OCI-M1 (cell line): ENCODE measurements around the gene XRN2.
A peak's percentile ranks its signal among the peaks of the same experiment; 100 is the strongest.

Source experiments
- DNase-seq: peaks from one replicate; lab custom pipeline; 2025; lab: John Stamatoyannopoulos, UW

XRN2 gene

GRCh38 chr20:21294755-21295154 lies 8.4 kb upstream of the XRN2 start:
- DNase-seq: no peak

DNA sequence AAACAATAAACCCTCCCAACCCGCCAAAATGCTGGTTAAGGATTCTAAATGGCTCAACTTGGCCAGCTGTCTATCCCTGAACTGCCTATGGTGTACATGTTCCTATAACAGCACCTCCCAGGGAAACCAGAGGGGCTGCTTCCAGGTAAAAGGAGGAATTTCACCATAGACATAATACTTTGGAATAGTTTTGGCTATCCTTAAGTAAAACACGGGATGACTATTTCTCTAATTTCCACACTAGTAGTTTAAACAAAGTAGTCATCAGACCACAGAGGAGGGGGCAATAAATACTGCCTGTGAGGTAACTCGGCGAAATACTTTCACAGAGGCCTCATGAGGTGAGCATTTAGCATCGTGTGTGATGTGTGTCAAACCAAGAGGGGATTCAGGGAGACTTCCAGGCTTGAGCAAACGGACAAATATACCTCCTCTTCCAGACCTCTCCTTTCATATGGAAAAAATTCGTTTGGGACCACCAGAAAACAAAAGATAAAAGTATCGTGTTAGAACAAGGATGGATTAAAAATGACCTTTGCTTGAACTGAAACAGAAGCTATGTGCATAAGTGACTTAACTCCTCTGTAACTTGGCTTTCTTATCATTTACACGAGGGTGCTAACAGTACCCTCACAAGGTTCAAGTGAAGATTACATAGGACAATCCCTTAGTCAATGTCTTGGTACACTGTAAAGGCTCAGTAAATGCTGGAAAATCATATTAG lies 1.0 kb upstream of the XRN2 start:
- peak; percentile 55 for DNase-seq

GRCh38 chr20:21302664-21303060 lies 469 bp upstream of the XRN2 start:
- DNase-seq: no peak

DNA sequence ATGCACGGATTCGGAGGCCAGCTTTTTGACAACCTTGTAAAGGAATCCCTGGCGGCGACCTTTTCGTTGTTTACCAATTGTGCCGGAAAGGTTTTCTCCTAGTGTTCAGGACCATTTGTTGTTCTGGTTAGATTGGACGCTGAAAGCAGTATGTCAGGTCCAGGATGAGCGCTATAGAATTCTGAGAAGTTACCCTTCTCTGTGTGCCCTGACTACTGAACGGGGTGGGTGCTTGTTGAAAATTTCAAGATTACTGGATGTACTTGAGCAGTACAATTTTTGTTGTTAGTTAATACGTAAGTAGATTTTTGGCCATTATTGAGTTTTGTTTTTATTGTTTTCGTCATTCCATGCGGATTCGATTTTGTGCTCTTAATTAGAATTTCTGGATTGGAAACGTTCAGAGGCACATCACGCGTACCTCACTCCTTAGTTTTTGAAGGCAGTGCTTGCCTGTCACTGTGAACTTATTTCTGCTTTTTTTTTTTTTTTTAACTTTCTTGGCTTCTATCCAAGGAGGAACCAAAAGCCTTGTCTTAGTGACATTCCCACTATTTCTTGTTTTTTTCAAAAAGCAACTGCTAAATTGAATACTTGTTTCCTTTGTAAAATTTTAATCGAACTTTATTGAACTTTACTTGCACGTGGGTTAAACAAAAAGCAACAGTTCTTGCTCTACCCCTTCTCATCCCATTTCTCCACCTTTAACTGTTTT lies 898 bp downstream of the XRN2 start:
- peak; percentile 84 for DNase-seq

- DNase-seq: no peak
Measured at GRCh38 chr20:21308340-21308739, 5.2 kb downstream of the XRN2 start.

DNA sequence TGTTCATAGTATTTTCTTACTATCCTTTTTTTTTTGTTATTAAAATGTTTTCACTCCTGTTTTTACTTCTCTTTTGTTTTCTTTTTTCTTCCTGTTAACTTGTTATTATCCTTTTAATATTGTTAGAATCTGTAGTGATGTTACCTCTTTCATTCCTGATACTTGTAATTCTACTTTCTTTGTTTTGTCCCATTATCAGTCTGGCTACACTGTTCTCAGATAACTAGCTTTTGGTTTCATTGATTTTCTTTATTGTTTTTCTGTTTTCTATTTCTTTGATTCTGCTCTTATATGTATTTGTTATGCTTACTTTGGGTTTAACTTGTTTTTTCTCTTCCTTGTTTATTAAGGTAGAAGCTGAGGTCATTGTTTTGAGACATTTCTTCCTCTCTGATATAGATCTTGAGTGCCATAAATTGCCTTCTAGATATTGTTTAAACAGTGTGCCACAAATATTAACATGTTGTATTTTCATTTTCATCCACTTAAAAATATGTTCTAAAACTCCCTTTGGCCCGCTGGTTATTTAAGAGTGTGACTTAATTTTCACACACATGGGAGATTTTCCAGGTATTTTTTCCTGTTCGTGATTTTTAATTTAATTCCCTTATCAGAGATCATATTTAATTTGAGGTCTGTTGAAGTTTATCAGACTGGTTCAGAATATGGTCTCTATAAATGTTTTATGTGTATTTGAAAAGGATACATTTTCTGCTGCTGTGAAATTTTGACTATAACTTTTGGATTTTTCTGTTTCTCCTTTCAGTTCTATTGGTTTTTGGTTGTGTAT lies 6.7 kb downstream of the XRN2 start:
- DNase-seq: peak; percentile 11

GRCh38 chr20:21312813-21313474 lies 9.8 kb downstream of the XRN2 start:
- DNase-seq: no peak

GRCh38 chr20:21315138-21315537 lies 12.0 kb downstream of the XRN2 start:
- peak; percentile 86 for DNase-seq

DNA sequence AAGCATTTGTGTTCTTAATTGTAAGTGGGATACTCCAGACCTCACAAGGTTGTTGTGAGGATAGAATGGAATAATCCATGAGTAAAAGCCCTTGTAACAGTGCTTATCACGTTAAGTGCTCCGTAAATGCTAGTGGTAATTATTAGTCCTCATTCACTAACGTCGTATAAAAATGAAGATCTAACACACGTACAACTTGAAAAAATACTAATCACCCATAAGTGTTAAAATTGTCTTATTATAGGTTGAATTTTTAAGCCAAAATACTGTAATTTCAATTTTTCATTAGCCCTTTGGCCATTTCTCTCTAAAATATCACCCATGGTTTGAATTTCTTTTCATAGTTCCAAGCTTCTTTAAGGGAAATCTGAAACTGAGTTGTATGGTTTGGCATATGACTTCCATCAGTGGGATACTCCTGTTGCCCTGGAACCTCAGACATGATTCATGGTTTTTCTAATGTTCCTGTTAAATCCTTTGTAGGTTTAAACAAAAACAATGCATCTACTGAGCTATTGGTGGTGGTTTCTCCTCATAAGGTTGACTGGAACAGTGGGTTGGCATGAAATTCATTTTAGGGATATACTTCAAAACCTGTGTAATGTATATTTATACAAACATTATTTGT lies 19.1 kb downstream of the XRN2 start:
- peak; percentile 6 for DNase-seq

GRCh38 chr20:21322921-21323331 lies 19.8 kb downstream of the XRN2 start:
- DNase-seq: peak; percentile 13

GRCh38 chr20:21323640-21324039 lies 20.5 kb downstream of the XRN2 start:
- peak; percentile 51 for DNase-seq

DNA sequence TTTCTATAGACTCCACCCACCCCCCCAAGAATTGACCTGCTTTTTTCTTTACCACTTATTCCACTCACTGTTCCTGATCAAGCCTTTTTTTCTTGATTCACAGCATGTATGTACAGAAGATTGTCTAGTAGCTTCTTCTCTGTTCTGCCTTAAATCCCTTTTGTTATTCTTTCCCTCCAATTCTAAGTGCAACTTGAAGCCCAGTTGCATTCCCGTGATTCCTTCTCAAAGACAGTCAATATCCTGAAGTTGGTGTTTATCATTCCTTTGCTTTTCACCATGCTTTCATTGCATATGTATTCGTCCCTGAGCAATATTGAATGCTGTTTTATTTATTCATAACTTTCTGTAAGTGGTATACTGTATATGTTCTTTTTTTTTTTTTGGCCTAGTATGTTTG lies 21.0 kb downstream of the XRN2 start:
- DNase-seq: no peak

GRCh38 chr20:21325296-21325695 lies 22.2 kb downstream of the XRN2 start:
- peak; percentile 83 for DNase-seq

DNA sequence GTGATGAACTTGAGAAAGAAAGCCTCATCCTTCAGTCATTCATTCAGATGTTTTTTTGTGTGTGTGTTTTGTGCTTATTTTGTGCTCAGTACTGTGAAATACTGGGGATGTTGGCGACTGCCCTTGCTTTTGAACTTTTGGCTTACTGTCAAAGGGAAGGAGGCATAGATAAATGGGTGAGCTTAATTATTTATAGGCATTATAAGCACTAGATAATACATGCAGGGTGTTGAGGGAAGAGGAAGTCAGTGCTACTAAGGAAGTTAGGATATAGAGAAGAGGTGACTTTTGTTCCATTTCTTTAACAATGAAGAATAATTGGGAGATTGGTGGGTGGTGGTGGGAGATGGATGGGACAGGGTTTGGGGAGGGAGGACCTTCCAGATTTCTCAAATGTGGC lies 23.6 kb downstream of the XRN2 start:
- DNase-seq: peak; percentile 21

- no peak for DNase-seq
Measured at GRCh38 chr20:21336455-21337151, 33.5 kb downstream of the XRN2 start.

DNA sequence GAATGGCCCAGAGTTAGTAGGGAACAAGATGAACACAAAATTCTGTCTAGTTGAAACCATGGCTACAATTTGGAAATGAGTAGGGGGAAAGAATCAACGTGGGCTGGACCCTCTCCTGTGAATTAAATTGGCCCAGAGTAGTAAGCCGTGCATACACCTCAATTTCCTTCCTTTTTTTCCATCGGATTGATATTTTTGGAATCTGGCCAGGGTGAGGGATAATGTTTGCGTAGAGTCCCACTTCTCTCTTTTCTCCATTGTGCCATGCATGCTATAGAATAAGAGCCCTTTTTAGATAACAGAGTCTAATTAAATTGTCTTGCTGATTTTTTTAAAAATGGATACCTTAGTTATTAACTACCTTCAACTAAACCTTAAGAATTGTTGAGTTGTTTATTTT lies 35.2 kb downstream of the XRN2 start:
- no peak for DNase-seq

GRCh38 chr20:21339499-21339898 lies 36.4 kb downstream of the XRN2 start:
- no peak for DNase-seq

- DNase-seq: no peak
Measured at GRCh38 chr20:21340991-21341697, 38.0 kb downstream of the XRN2 start.

DNA sequence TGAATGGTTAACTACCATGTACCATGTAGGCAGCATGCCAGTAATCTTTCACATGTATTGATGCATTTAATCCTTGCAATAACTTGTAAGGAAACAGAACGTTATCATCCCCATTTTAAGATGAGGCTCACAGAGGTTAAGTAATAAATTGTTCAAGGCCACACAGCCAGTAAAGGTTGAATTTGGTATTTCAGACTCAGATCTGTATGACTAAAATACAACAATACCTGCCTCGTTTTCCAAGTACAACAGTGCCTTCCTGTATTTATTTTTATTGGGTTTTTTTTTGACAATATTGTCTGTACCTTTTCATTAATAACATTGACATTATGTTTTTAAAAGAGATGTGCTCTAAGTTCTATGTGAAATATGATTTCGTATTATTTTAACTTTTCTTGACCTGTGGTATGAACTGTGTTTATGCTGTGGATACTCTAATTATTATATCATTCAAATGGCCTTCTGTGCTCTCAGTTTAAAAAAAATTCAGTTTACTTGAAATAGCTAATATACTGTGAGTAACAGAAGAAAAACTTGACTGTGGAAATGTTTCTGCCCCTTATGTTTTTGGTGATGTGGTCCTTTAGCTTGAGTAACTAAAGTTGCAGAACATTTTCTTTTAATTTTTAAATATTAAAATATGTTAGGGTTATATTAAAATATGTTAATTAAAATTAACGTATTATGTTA lies 39.7 kb downstream of the XRN2 start:
- DNase-seq: no peak
